ENCODE results near the gene RIN3. TPM values are rescaled to one million over a fixed set of nuclear protein-coding genes. Genes with fewer than 3 reads are reported as not detected.
A peak's percentile ranks its signal among the peaks of the same experiment; 100 is the strongest.

RIN3 gene
- total and polyA plus RNA-seq, 12 donors: 3.9 to 63.2 (median 30.3) TPM

- DNase-seq: no peak
- Histone ChIP-seq H3K27ac (no peak overlapping the region), H3K4me1 (replicated peaks in 1 of 2) (peaks cover 4% of the 10 kb centered on the region in 2 donors), H3K27me3 (no peaks in the 10 kb centered on the region), H3K36me3 (replicated peaks in 1 of 2) (peaks cover 0 to 21% of the 10 kb centered on the region in 2 donors), H3K4me3 (no peak overlapping the region), H3K9me3 (replicated peaks in 1 of 3) (peaks cover 0 to 2% (median 0%) of the 10 kb centered on the region in 3 donors)
- TF ChIP-seq CTCF (IDR thresholded peaks at IDR 0.05) (no peak), POLR2A (IDR thresholded peaks at IDR 0.05) (no peak)
- 76 to 87% (median 83%) methylated on average over 6 of the region's 6 CpGs for WGBS, 4 donors
- intact Hi-C loops (cut with DNase I): no loop called here
Observed at GRCh38 chr14:92561906-92562479, 48.4 kb downstream of the RIN3 start.

GRCh38 chr14:92563359-92563758 lies 49.8 kb downstream of the RIN3 start:
- H3K9me3 ChIP-seq (replicated peaks in 1 of 3): peaks cover 0 to 6% (median 0%) of the 10 kb centered on the region in 3 donors
- WGBS, 4 donors: 55 to 68% (median 58%) methylated on average over 1 of the region's 1 CpG
- no peaks in the 10 kb centered on the region for H3K27me3 ChIP-seq
- TF ChIP-seq CTCF (IDR thresholded peaks at IDR 0.05) (no peak), POLR2A (IDR thresholded peaks at IDR 0.05) (no peak)
- peaks cover 4% of the 10 kb centered on the region in 2 donors for H3K4me1 ChIP-seq (replicated peaks in 1 of 2)
- peaks cover 0 to 14% of the 10 kb centered on the region in 2 donors for H3K36me3 ChIP-seq (replicated peaks in 1 of 2)
- peak overlapping the region in 2 of 5 donors; percentile 20 to 71 for H3K27ac ChIP-seq
- H3K4me3 ChIP-seq: no peak overlapping the region
- no peak for DNase-seq
- intact Hi-C loops (cut with DNase I): no loop called here

GRCh38 chr14:92563765-92564285 lies 50.2 kb downstream of the RIN3 start:
- H3K4me1 ChIP-seq (replicated peaks in 1 of 2): peaks cover 4% of the 10 kb centered on the region in 2 donors
- TF ChIP-seq CTCF (IDR thresholded peaks at IDR 0.05): no peak
- TF ChIP-seq POLR2A (IDR thresholded peaks at IDR 0.05): no peak
- intact Hi-C loops (cut with DNase I): no loop called here
- H3K9me3 ChIP-seq (replicated peaks in 1 of 3): peaks cover 0 to 6% (median 0%) of the 10 kb centered on the region in 3 donors
- H3K27ac ChIP-seq: peak overlapping the region in 2 of 5 donors; percentile 20 to 71
- no peaks in the 10 kb centered on the region for H3K27me3 ChIP-seq
- no peak overlapping the region for H3K4me3 ChIP-seq
- H3K36me3 ChIP-seq (replicated peaks in 1 of 2): peaks cover 0 to 14% of the 10 kb centered on the region in 2 donors
- no peak for DNase-seq
- WGBS, 4 donors: 82 to 87% (median 84%) methylated on average over 1 of the region's 1 CpG

GRCh38 chr14:92564344-92565039 lies 50.9 kb downstream of the RIN3 start:
- H3K27me3 ChIP-seq: no peaks in the 10 kb centered on the region
- H3K27ac ChIP-seq: peak overlapping the region in 2 of 5 donors; percentile 20 to 71
- peak in 4 of 7 donors; percentile 45 to 59 (median 51) for DNase-seq
- WGBS, 4 donors: 69 to 90% (median 79%) methylated on average over 13 of the region's 13 CpGs
- intact Hi-C loops (cut with DNase I): no loop called here
- TF ChIP-seq CTCF (IDR thresholded peaks at IDR 0.05) (no peak), POLR2A (IDR thresholded peaks at IDR 0.05) (no peak)
- no peak overlapping the region for H3K4me3 ChIP-seq
- H3K4me1 ChIP-seq (replicated peaks in 1 of 2): peaks cover 4% of the 10 kb centered on the region in 2 donors
- peaks cover 0 to 14% of the 10 kb centered on the region in 2 donors for H3K36me3 ChIP-seq (replicated peaks in 1 of 2)
- peaks cover 0 to 6% (median 0%) of the 10 kb centered on the region in 3 donors for H3K9me3 ChIP-seq (replicated peaks in 1 of 3)

Measured in adrenal gland (tissue), 12 donors.